ENCODE results near the gene CADM3.

Gene CADM3

DNA sequence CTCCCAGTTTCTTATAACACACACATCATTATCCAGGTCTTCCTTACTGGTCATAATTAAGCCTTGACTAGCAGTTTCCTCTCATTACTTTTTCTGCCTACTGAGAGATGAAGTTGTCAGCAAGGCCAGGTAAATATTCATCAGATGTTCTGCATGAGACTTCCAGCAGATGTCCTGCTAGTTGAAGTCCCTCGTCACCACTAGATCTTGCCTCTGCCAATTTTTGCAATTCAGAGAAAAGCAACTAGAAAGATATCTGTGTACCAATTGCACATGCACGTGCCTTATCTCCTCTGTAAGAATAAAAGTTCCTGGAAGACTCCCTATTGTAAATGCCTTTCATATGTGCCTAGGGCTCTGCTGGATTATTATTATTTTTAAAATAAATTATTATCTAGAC lies 51.6 kb downstream of the CADM3 start:
- no peaks in the 10 kb centered on the region for H4K20me1 ChIP-seq (ENCODE audit: low read depth, low read length)
- TF ChIP-seq, protein P1, sequence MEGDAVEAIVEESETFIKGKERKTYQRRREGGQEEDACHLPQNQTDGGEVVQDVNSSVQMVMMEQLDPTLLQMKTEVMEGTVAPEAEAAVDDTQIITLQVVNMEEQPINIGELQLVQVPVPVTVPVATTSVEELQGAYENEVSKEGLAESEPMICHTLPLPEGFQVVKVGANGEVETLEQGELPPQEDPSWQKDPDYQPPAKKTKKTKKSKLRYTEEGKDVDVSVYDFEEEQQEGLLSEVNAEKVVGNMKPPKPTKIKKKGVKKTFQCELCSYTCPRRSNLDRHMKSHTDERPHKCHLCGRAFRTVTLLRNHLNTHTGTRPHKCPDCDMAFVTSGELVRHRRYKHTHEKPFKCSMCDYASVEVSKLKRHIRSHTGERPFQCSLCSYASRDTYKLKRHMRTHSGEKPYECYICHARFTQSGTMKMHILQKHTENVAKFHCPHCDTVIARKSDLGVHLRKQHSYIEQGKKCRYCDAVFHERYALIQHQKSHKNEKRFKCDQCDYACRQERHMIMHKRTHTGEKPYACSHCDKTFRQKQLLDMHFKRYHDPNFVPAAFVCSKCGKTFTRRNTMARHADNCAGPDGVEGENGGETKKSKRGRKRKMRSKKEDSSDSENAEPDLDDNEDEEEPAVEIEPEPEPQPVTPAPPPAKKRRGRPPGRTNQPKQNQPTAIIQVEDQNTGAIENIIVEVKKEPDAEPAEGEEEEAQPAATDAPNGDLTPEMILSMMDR (IDR thresholded peaks at IDR 0.05; ENCODE audit: insufficient read depth, low read length, poor library complexity, severe bottlenecking), result no peak
- TF ChIP-seq EZH2phosphoT487 (conservative IDR thresholded peaks at IDR 0.05; ENCODE audit: low read length), result no peak
- no peak overlapping the region for H2AFZ ChIP-seq (ENCODE audit: low read depth, low read length, severe bottlenecking)
- H3K4me2 ChIP-seq (ENCODE audit: low read depth, low read length, poor library complexity, severe bottlenecking), result no peak overlapping the region
- H3K27me3 ChIP-seq (ENCODE audit: low read length), result no peaks in the 10 kb centered on the region
- H3F3A ChIP-seq (ENCODE audit: insufficient read depth), result no peaks in the 10 kb centered on the region
- no peaks in the 10 kb centered on the region for H3K9me2 ChIP-seq (replicated peaks; ENCODE audit: insufficient read depth, low read length)
- H3K36me3 ChIP-seq (ENCODE audit: low read length), result no peaks in the 10 kb centered on the region
- no peak overlapping the region for H3K27ac ChIP-seq (ENCODE audit: low read depth, low read length)
- H3K9me3 ChIP-seq (ENCODE audit: insufficient read depth, low read length), result no peaks in the 10 kb centered on the region
- H3K9ac ChIP-seq (ENCODE audit: low read length), result no peak overlapping the region
- no peak overlapping the region for H3K4me3 ChIP-seq (ENCODE audit: insufficient read depth, low read length, poor library complexity, severe bottlenecking)
- no peaks in the 10 kb centered on the region for H3K79me2 ChIP-seq (ENCODE audit: insufficient read depth, low read length)

DNA sequence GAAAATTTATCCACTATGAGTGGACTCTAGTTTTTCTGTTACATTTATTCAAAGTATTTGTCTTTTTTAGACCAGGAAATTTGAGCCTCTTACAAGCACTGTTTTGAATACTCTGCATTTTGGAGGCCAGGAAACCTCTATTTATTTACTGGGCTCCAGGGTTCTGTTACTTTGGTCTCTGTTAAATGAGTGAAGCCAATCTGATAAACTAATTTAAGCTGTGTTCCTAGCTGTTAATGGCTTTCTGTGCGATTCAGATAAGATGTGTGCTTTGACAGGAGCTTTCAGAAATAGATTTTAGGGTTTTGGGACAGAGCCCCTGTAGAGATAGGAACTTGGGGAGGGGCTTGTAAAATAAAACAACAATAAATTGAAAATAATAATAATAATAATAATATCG lies 57.1 kb downstream of the CADM3 start:
- TF ChIP-seq, protein P1 (IDR thresholded peaks at IDR 0.05; ENCODE audit: insufficient read depth, low read length, poor library complexity, severe bottlenecking), result no peak
- TF ChIP-seq EZH2phosphoT487 (conservative IDR thresholded peaks at IDR 0.05; ENCODE audit: low read length), result no peak
- Histone ChIP-seq H3K9me2 (replicated peaks; ENCODE audit: insufficient read depth, low read length) (no peaks in the 10 kb centered on the region), H3K27me3 (ENCODE audit: low read length) (no peaks in the 10 kb centered on the region), H3K27ac (ENCODE audit: low read depth, low read length) (no peak overlapping the region), H2AFZ (ENCODE audit: low read depth, low read length, severe bottlenecking) (no peak overlapping the region), H3K36me3 (ENCODE audit: low read length) (no peaks in the 10 kb centered on the region), H3K9me3 (ENCODE audit: insufficient read depth, low read length) (no peaks in the 10 kb centered on the region), H3K4me3 (ENCODE audit: insufficient read depth, low read length, poor library complexity, severe bottlenecking) (no peak overlapping the region), H3K9ac (ENCODE audit: low read length) (no peak overlapping the region), H3F3A (ENCODE audit: insufficient read depth) (no peaks in the 10 kb centered on the region), H4K20me1 (ENCODE audit: low read depth, low read length) (no peaks in the 10 kb centered on the region), H3K4me2 (ENCODE audit: low read depth, low read length, poor library complexity, severe bottlenecking) (no peak overlapping the region), H3K79me2 (ENCODE audit: insufficient read depth, low read length) (no peaks in the 10 kb centered on the region)

DNA sequence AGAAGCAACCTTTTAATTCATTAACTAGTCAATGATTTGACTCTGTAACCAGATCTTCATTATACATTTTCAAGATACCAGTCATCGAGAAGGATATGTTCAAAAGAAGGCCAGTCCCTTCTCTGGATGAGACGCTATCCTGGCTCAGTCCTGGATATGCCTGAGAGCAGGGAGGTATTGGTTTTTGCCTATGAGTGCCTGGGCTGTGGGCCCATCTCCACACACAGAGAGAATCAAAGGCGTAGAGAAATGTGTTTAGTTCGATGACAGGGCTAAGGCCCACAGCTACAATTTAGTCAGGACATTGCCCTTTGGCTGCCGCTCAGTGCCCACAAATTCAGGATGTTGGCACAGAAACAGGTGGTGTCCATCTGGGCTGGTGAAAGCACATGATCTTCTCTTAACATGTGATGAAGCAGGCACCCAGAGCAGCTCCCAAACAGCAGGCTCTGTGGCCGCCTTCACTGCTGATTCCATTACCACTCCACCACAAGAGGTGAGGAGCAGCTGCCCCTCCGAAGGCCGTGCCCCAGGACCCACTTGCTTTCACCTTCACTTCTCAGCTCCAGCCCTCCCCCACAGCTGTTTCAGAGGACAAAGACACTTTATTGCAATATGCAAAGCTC lies 58.0 kb downstream of the CADM3 start:
- Histone ChIP-seq H3F3A (ENCODE audit: insufficient read depth) (no peaks in the 10 kb centered on the region), H3K4me3 (ENCODE audit: insufficient read depth, low read length, poor library complexity, severe bottlenecking) (no peak overlapping the region), H3K4me2 (ENCODE audit: low read depth, low read length, poor library complexity, severe bottlenecking) (no peak overlapping the region), H3K79me2 (ENCODE audit: insufficient read depth, low read length) (no peaks in the 10 kb centered on the region), H3K27me3 (ENCODE audit: low read length) (no peaks in the 10 kb centered on the region), H3K9me2 (replicated peaks; ENCODE audit: insufficient read depth, low read length) (no peaks in the 10 kb centered on the region), H2AFZ (ENCODE audit: low read depth, low read length, severe bottlenecking) (no peak overlapping the region), H3K36me3 (ENCODE audit: low read length) (no peaks in the 10 kb centered on the region), H3K9ac (ENCODE audit: low read length) (no peak overlapping the region), H3K9me3 (ENCODE audit: insufficient read depth, low read length) (no peaks in the 10 kb centered on the region), H3K27ac (ENCODE audit: low read depth, low read length) (no peak overlapping the region), H4K20me1 (ENCODE audit: low read depth, low read length) (no peaks in the 10 kb centered on the region)
- TF ChIP-seq EZH2phosphoT487 (conservative IDR thresholded peaks at IDR 0.05; ENCODE audit: low read length), result no peak

DNA sequence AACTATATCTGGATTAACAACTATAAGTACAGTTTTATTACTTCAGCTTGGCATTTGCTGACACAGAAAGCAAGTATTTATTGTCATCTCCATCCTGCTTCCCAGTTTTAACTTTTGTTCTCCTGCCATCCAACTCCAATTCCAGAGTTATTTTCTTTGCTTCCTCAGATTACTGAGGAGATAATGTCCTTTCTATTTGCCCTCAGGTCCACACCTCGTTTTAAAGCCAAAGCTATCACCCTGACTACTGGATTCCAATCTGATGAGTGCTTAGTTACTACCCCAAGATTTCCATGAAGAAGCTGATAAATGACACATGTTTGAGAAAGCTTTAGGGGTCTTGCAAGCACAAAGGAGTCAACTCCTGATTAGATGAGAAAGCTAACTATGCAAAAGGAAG lies 58.5 kb downstream of the CADM3 start:
- Histone ChIP-seq H3K4me2 (ENCODE audit: low read depth, low read length, poor library complexity, severe bottlenecking) (no peak overlapping the region), H3K27ac (ENCODE audit: low read depth, low read length) (no peak overlapping the region), H3K36me3 (ENCODE audit: low read length) (no peaks in the 10 kb centered on the region), H4K20me1 (ENCODE audit: low read depth, low read length) (no peaks in the 10 kb centered on the region), H3K79me2 (ENCODE audit: insufficient read depth, low read length) (no peaks in the 10 kb centered on the region), H2AFZ (ENCODE audit: low read depth, low read length, severe bottlenecking) (no peak overlapping the region), H3K9ac (ENCODE audit: low read length) (no peak overlapping the region), H3K4me3 (ENCODE audit: insufficient read depth, low read length, poor library complexity, severe bottlenecking) (no peak overlapping the region), H3F3A (ENCODE audit: insufficient read depth) (no peaks in the 10 kb centered on the region), H3K9me2 (replicated peaks; ENCODE audit: insufficient read depth, low read length) (no peaks in the 10 kb centered on the region), H3K9me3 (ENCODE audit: insufficient read depth, low read length) (no peaks in the 10 kb centered on the region), H3K27me3 (ENCODE audit: low read length) (no peaks in the 10 kb centered on the region)
- TF ChIP-seq, protein P1 (IDR thresholded peaks at IDR 0.05; ENCODE audit: insufficient read depth, low read length, poor library complexity, severe bottlenecking), result no peak
